ENCODE measurements around the gene UBC.
A peak's percentile ranks its signal among the peaks of the same experiment; 100 is the strongest.

The UBC gene

GRCh38 chr12:124864326-124864752, 50.1 kb downstream of the UBC start:
- DNase-seq (ENCODE audit: low spot score) = no peak

GRCh38 chr12:124863416-124864325, 50.8 kb downstream of the UBC start, which contains the start of gene SCARB1:
TSS of gene SCARB1 (minus strand) at chr12:124863864. CDS start at chr12:124863720, 144 bp downstream.
- peak; percentile 100 for DNase-seq (ENCODE audit: low spot score)

GRCh38 chr12:124862768-124863415, 51.6 kb downstream of the UBC start:
- no peak for DNase-seq (ENCODE audit: low spot score)

- DNase-seq (ENCODE audit: low spot score) = no peak
Observed at GRCh38 chr12:124861898-124862676, 52.4 kb downstream of the UBC start.

Data from AG20443 (cell line).